Measurements from ENCODE around the gene GNG14. TPM values are rescaled to one million over a fixed set of nuclear protein-coding genes. Genes with fewer than 3 reads are reported as not detected.

The GNG14 gene
- total RNA-seq, 1 experiment from 2014 or later, result not detected

- Histone ChIP-seq H3K9me3 (ENCODE audit: insufficient read depth, low read depth) (no peaks in the 10 kb centered on the region), H3K27me3 (ENCODE audit: insufficient read depth, low read depth) (no peaks in the 10 kb centered on the region), H3K4me3 (no peak overlapping the region), H3K9me2 (ENCODE audit: insufficient read depth) (no peaks in the 10 kb centered on the region), H3F3A (ENCODE audit: insufficient read depth, low read depth) (peaks cover 4% of the 10 kb centered on the region; the same call in 1 of the 2 replicates), H2AFZ (no peak overlapping the region), H3K4me1 (replicated peaks; ENCODE audit: insufficient read depth) (no peaks in the 10 kb centered on the region), H4K20me1 (ENCODE audit: insufficient read depth) (no peaks in the 10 kb centered on the region), H3K79me2 (ENCODE audit: low read depth) (no peaks in the 10 kb centered on the region), H3K4me2 (no peak overlapping the region), H3K36me3 (ENCODE audit: low read depth) (no peaks in the 10 kb centered on the region), H3K27ac (no peak overlapping the region)
- TF ChIP-seq, protein P1, sequence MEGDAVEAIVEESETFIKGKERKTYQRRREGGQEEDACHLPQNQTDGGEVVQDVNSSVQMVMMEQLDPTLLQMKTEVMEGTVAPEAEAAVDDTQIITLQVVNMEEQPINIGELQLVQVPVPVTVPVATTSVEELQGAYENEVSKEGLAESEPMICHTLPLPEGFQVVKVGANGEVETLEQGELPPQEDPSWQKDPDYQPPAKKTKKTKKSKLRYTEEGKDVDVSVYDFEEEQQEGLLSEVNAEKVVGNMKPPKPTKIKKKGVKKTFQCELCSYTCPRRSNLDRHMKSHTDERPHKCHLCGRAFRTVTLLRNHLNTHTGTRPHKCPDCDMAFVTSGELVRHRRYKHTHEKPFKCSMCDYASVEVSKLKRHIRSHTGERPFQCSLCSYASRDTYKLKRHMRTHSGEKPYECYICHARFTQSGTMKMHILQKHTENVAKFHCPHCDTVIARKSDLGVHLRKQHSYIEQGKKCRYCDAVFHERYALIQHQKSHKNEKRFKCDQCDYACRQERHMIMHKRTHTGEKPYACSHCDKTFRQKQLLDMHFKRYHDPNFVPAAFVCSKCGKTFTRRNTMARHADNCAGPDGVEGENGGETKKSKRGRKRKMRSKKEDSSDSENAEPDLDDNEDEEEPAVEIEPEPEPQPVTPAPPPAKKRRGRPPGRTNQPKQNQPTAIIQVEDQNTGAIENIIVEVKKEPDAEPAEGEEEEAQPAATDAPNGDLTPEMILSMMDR (conservative IDR thresholded peaks at IDR 0.05), result no peak
- no peak for TF ChIP-seq EZH2 (IDR thresholded peaks at IDR 0.05; ENCODE audit: low read depth)
- intact Hi-C loops (cut with micrococcal nuclease; ENCODE audit: unreplicated experiment), result no loop called here
- POLR2A ChIA-PET (ENCODE audit: unreplicated experiment), result no interaction called here
- no TSS peak for BruUV-seq (replicated peaks)
- CTCF ChIA-PET, result no interaction called here
- DNase-seq, result no peak
These were observed 32.3 kb upstream of the GNG14 start for GRCh38 chr19:12655546-12655945.

GRCh38 chr19:12656899-12657571, 30.8 kb upstream of the GNG14 start:
- H3K4me1 ChIP-seq (replicated peaks; ENCODE audit: insufficient read depth), result no peaks in the 10 kb centered on the region
- no peak overlapping the region for H2AFZ ChIP-seq
- no peak overlapping the region for H3K4me3 ChIP-seq
- no peaks in the 10 kb centered on the region for H3K27me3 ChIP-seq (ENCODE audit: insufficient read depth, low read depth)
- peaks cover 4% of the 10 kb centered on the region; the same call in 1 of the 2 replicates for H3F3A ChIP-seq (ENCODE audit: insufficient read depth, low read depth)
- no peaks in the 10 kb centered on the region for H3K9me3 ChIP-seq (ENCODE audit: insufficient read depth, low read depth)
- no TSS peak for BruUV-seq (replicated peaks)
- CTCF ChIA-PET, result no interaction called here
- intact Hi-C loops (cut with micrococcal nuclease; ENCODE audit: unreplicated experiment), result no loop called here
- no peaks in the 10 kb centered on the region for H3K9me2 ChIP-seq (ENCODE audit: insufficient read depth)
- no peaks in the 10 kb centered on the region for H4K20me1 ChIP-seq (ENCODE audit: insufficient read depth)
- no peaks in the 10 kb centered on the region for H3K79me2 ChIP-seq (ENCODE audit: low read depth)
- POLR2A ChIA-PET (ENCODE audit: unreplicated experiment), result no interaction called here
- no peak overlapping the region for H3K27ac ChIP-seq
- no peaks in the 10 kb centered on the region for H3K36me3 ChIP-seq (ENCODE audit: low read depth)
- H3K4me2 ChIP-seq, result no peak overlapping the region
- DNase-seq, result no peak
- TF ChIP-seq, protein P1 (conservative IDR thresholded peaks at IDR 0.05), result no peak
- no peak for TF ChIP-seq EZH2 (IDR thresholded peaks at IDR 0.05; ENCODE audit: low read depth)

DNA sequence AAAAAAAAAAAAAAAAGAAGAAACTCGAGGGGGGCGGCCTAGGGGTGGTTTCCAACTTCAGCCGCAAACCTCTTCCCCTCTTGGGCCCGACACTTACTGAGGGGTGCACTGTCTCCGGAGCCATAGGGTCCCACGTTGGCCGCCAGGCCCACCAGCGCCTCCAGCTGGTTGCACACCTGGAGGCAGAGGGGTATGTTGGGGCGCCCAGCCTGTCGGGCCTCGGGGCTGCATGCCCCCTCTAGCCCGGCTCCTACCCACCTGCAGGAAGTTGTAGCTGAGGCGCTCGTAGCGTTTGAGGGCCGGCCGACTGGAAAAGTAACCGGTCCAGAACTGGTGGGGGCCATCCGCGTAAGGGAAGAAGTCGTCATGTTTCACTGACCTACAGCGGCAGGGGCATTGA, 29.8 kb upstream of the GNG14 start:
- no peak for DNase-seq
- Histone ChIP-seq H3K4me1 (replicated peaks; ENCODE audit: insufficient read depth) (no peaks in the 10 kb centered on the region), H3K9me3 (ENCODE audit: insufficient read depth, low read depth) (no peaks in the 10 kb centered on the region), H3F3A (ENCODE audit: insufficient read depth, low read depth) (peaks cover 4% of the 10 kb centered on the region; the same call in 1 of the 2 replicates), H4K20me1 (ENCODE audit: insufficient read depth) (no peaks in the 10 kb centered on the region), H3K4me3 (no peak overlapping the region), H3K9me2 (ENCODE audit: insufficient read depth) (no peaks in the 10 kb centered on the region), H3K27me3 (ENCODE audit: insufficient read depth, low read depth) (no peaks in the 10 kb centered on the region), H2AFZ (no peak overlapping the region), H3K79me2 (ENCODE audit: low read depth) (no peaks in the 10 kb centered on the region), H3K4me2 (no peak overlapping the region), H3K27ac (no peak overlapping the region), H3K36me3 (ENCODE audit: low read depth) (0 out of 2 replicates have a peak, but pooled peaks cover 4% of the 10 kb centered on the region)
- no TSS peak for BruUV-seq (replicated peaks)
- POLR2A ChIA-PET (ENCODE audit: unreplicated experiment), result no interaction called here
- TF ChIP-seq, protein P1 (conservative IDR thresholded peaks at IDR 0.05), result no peak; the same call in 1 of the 2 replicates
- TF ChIP-seq EZH2 (IDR thresholded peaks at IDR 0.05; ENCODE audit: low read depth), result no peak
- CTCF ChIA-PET, result no interaction called here
- intact Hi-C loops (cut with micrococcal nuclease; ENCODE audit: unreplicated experiment), result no loop called here

All from PC-9 (cell line).